GM18867 (cell line): ENCODE measurements around the gene TMBIM1.

Experiments used
- ATAC-seq: cut with Tn5 transposase; IDR thresholded peaks from one replicate; pipeline ENCODE4 v1.9.1; 2021; ENCODE audit warnings: mild to moderate bottlenecking, moderate library complexity; ENCODE audit not compliant: unreplicated experiment

TMBIM1 gene

GRCh38 chr2:218293715-218294429, 1.6 kb upstream of the TMBIM1 start:
- ATAC-seq, result no peak

- no peak for ATAC-seq
These were observed 820 bp downstream of the TMBIM1 start for GRCh38 chr2:218291318-218292047.

- peak; percentile 51 for ATAC-seq
These were observed 1.7 kb downstream of the TMBIM1 start for GRCh38 chr2:218290316-218291261.

GRCh38 chr2:218289639-218290315, 2.5 kb downstream of the TMBIM1 start:
- no peak for ATAC-seq

GRCh38 chr2:218286570-218287459, 5.5 kb downstream of the TMBIM1 start:
- ATAC-seq, result peak; percentile 59

- ATAC-seq, result no peak
These were observed 6.7 kb downstream of the TMBIM1 start for GRCh38 chr2:218285604-218286003.

GRCh38 chr2:218284106-218284811, 8.0 kb downstream of the TMBIM1 start:
- peak; percentile 74 for ATAC-seq

GRCh38 chr2:218282173-218282991, 9.9 kb downstream of the TMBIM1 start:
- ATAC-seq, result no peak

- no peak for ATAC-seq
These were observed 10.9 kb downstream of the TMBIM1 start for GRCh38 chr2:218281449-218281848.

- no peak for ATAC-seq
These were observed 11.9 kb downstream of the TMBIM1 start for GRCh38 chr2:218280260-218280870.

GRCh38 chr2:218278531-218279360, 13.6 kb downstream of the TMBIM1 start:
- ATAC-seq, result no peak

- ATAC-seq, result no peak
These were observed 14.4 kb downstream of the TMBIM1 start for GRCh38 chr2:218277921-218278320.

- ATAC-seq, result no peak
These were observed 15.1 kb downstream of the TMBIM1 start for GRCh38 chr2:218276986-218277755.

- no peak for ATAC-seq
These were observed 16.8 kb downstream of the TMBIM1 start for GRCh38 chr2:218275371-218276072.

GRCh38 chr2:218274586-218274985, 17.7 kb downstream of the TMBIM1 start:
- no peak for ATAC-seq

- ATAC-seq, result no peak
These were observed 18.4 kb downstream of the TMBIM1 start for GRCh38 chr2:218273908-218274249.
